ENCODE results near the gene TMEM255B.
"Not testable (repeated sequence)": the region's sequence is repeated elsewhere in the genome, so short reads cannot be mapped to it uniquely, and the experiment has no call there.

Gene TMEM255B

GRCh38 chr13:113791226-113791625, 32.2 kb downstream of the TMEM255B start:
- no peak for DNase-seq

GRCh38 chr13:113791761-113792160, 32.7 kb downstream of the TMEM255B start:
- no peak for DNase-seq

GRCh38 chr13:113792236-113792770, 33.3 kb downstream of the TMEM255B start:
- DNase-seq, result no peak

GRCh38 chr13:113792886-113793717, 34.1 kb downstream of the TMEM255B start:
- no peak for DNase-seq

GRCh38 chr13:113793718-113794085, 34.7 kb downstream of the TMEM255B start:
- DNase-seq, result no peak

- DNase-seq, result no peak
These were observed 35.1 kb downstream of the TMEM255B start for GRCh38 chr13:113794086-113794485.

GRCh38 chr13:113794764-113795173, 35.7 kb downstream of the TMEM255B start:
- no peak for DNase-seq

GRCh38 chr13:113795362-113795761, 36.3 kb downstream of the TMEM255B start:
- DNase-seq, result not testable (repeated sequence)

GRCh38 chr13:113796211-113796963, 37.4 kb downstream of the TMEM255B start:
- DNase-seq, result no peak

- DNase-seq, result no peak
These were observed 38.1 kb downstream of the TMEM255B start for GRCh38 chr13:113796964-113797676.

GRCh38 chr13:113798200-113798811, 39.3 kb downstream of the TMEM255B start:
- DNase-seq, result no peak

- no peak for DNase-seq
These were observed 41.5 kb downstream of the TMEM255B start for GRCh38 chr13:113800576-113800926.

- DNase-seq, result no peak
These were observed 42.4 kb downstream of the TMEM255B start for GRCh38 chr13:113801289-113801961.

- no peak for DNase-seq
These were observed 43.1 kb downstream of the TMEM255B start for GRCh38 chr13:113802090-113802531.

GRCh38 chr13:113802761-113803160, 43.7 kb downstream of the TMEM255B start:
- DNase-seq, result no peak

GRCh38 chr13:113803409-113804016, 44.5 kb downstream of the TMEM255B start:
- no peak for DNase-seq

GRCh38 chr13:113804017-113804702, 45.1 kb downstream of the TMEM255B start:
- DNase-seq, result no peak

GRCh38 chr13:113804703-113805430, 45.8 kb downstream of the TMEM255B start:
- no peak for DNase-seq

- no peak for DNase-seq
These were observed 46.5 kb downstream of the TMEM255B start for GRCh38 chr13:113805431-113806103.

- no peak for DNase-seq
These were observed 47.1 kb downstream of the TMEM255B start for GRCh38 chr13:113806104-113806471.

Data from activated CD4-positive, alpha-beta T cell treated with anti-CD3 and anti-CD28 coated beads for 4 hours (primary cell).